Measurements from ENCODE around the gene DPH5. TPM values are rescaled to one million over a fixed set of nuclear protein-coding genes. Genes with fewer than 3 reads are reported as not detected.
A peak's percentile ranks its signal among the peaks of the same experiment; 100 is the strongest.

DPH5 gene
- total RNA-seq, 1 experiment from 2014 or later: 76.8 TPM

DNA sequence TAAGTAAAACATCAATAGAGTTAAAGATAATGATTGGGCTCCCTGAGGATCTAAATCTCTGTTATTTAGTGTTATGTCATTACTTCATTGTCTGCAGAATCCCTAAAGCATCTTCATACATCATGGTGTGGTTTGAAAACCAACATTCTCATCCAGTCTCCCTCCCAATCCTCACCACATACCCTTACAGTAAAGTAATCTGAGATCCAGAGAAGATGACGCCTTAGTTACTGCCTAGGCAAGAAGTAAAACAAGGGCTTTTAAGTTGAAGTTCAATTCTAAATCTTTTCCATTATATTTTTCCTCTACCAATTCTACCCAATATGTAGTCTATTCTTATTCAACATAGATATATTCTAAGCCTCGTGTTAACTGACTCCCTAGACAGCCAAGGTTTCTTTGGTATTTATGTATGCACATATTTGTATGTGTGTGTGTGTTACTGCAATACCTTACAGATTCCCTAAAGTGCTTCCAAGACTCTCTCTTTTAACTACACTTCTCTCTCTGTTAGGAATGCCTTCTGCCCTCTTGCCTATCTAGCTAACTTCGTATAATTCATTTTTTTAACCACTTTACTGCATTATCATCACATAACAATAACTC is 17.3 kb downstream of the DPH5 start:
- Mint-ChIP-seq H3K9me3 (ENCODE audit: unreplicated experiment) (no peaks in the 10 kb centered on the region), H3K27ac (ENCODE audit: low read depth, unreplicated experiment) (no peak overlapping the region), H3K36me3 (ENCODE audit: insufficient read depth, unreplicated experiment) (peaks cover 22% of the 10 kb centered on the region), H3K4me1 (ENCODE audit: insufficient read depth, unreplicated experiment) (peaks cover 16% of the 10 kb centered on the region), H3K4me3 (ENCODE audit: unreplicated experiment) (no peak overlapping the region), H3K27me3 (ENCODE audit: insufficient read depth, unreplicated experiment) (no peaks in the 10 kb centered on the region)
- intact Hi-C loops (cut with micrococcal nuclease): no loop called here
- ChIA-PET CTCF (no interaction called here), POLR2A (no interaction called here)
- TF ChIP-seq, protein P1, sequence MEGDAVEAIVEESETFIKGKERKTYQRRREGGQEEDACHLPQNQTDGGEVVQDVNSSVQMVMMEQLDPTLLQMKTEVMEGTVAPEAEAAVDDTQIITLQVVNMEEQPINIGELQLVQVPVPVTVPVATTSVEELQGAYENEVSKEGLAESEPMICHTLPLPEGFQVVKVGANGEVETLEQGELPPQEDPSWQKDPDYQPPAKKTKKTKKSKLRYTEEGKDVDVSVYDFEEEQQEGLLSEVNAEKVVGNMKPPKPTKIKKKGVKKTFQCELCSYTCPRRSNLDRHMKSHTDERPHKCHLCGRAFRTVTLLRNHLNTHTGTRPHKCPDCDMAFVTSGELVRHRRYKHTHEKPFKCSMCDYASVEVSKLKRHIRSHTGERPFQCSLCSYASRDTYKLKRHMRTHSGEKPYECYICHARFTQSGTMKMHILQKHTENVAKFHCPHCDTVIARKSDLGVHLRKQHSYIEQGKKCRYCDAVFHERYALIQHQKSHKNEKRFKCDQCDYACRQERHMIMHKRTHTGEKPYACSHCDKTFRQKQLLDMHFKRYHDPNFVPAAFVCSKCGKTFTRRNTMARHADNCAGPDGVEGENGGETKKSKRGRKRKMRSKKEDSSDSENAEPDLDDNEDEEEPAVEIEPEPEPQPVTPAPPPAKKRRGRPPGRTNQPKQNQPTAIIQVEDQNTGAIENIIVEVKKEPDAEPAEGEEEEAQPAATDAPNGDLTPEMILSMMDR (IDR thresholded peaks at IDR 0.05; ENCODE audit: unreplicated experiment): no peak
- BruUV-seq (replicated peaks): no TSS peak
- DNase-seq (ENCODE audit: unreplicated experiment): no peak

DNA sequence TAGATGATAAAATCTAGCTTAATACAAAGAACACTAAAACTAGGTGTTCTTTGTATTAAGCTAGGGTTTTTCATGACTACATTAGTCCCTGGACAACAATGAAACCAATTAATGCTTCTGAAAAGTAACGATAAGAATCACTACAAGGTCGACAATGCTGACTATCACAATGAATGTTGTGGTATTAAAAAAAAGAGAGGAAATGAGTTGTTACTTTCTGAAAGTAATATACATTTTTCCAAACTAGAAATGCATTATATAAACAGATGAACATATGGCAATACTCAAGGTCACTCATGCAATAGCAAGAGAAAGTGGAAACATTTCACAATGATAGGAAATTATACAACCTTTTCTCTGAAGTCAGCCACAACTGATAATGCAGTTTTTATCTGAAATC is 19.0 kb downstream of the DPH5 start:
- H3K27ac Mint-ChIP-seq (ENCODE audit: low read depth, unreplicated experiment): no peak overlapping the region
- TF ChIP-seq, protein P1 (IDR thresholded peaks at IDR 0.05; ENCODE audit: unreplicated experiment): no peak
- peaks cover 31% of the 10 kb centered on the region for H3K4me1 Mint-ChIP-seq (ENCODE audit: insufficient read depth, unreplicated experiment)
- CTCF ChIA-PET: interaction anchor here (0.7 kb wide), 1 partner anchor 57 kb away, joined by 3 read pairs; no protein-coding TSS in a partner anchor
- POLR2A ChIA-PET: no interaction called here
- intact Hi-C loops (cut with micrococcal nuclease): no loop called here
- H3K9me3 Mint-ChIP-seq (ENCODE audit: unreplicated experiment): no peaks in the 10 kb centered on the region
- H3K4me3 Mint-ChIP-seq (ENCODE audit: unreplicated experiment): no peak overlapping the region
- no peak for DNase-seq (ENCODE audit: unreplicated experiment)
- H3K27me3 Mint-ChIP-seq (ENCODE audit: insufficient read depth, unreplicated experiment): no peaks in the 10 kb centered on the region
- H3K36me3 Mint-ChIP-seq (ENCODE audit: insufficient read depth, unreplicated experiment): peaks cover 16% of the 10 kb centered on the region
- BruUV-seq (replicated peaks): no TSS peak

DNA sequence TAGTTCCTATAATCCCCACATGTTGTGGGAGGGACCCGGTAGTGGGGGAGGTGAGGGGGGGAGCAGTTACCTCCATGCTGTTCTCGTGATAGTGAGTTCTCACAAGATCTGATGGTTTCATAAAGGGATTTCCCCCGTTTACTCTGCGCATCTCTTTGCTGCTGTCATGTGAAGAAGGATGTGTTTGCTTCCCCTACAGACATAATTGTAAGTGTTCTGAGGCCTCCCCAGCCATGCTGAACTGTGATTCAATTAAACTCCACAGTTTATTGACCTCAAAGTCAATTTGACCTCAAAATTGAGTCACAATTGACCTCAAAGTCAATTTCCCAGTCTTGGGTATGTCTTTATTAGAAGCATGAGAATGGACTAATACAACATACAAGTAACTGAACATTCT is 19.7 kb downstream of the DPH5 start:
- DNase-seq (ENCODE audit: unreplicated experiment): no peak
- H3K36me3 Mint-ChIP-seq (ENCODE audit: insufficient read depth, unreplicated experiment): peaks cover 11% of the 10 kb centered on the region
- H3K9me3 Mint-ChIP-seq (ENCODE audit: unreplicated experiment): no peaks in the 10 kb centered on the region
- TF ChIP-seq, protein P1 (IDR thresholded peaks at IDR 0.05; ENCODE audit: unreplicated experiment): no peak
- no peak overlapping the region for H3K4me3 Mint-ChIP-seq (ENCODE audit: unreplicated experiment)
- ChIA-PET CTCF (interaction anchor here (0.7 kb wide), 1 partner anchor 57 kb away, joined by 3 read pairs; no protein-coding TSS in a partner anchor), POLR2A (interaction anchor here (2.1 to 3.7 kb wide), 4 partner anchors 16 to 21 kb away, joined by 7 to 25 read pairs (median 11); partner anchors contain the start of gene DPH5)
- peak overlapping the region; percentile 2 for H3K27ac Mint-ChIP-seq (ENCODE audit: low read depth, unreplicated experiment)
- peaks cover 31% of the 10 kb centered on the region for H3K4me1 Mint-ChIP-seq (ENCODE audit: insufficient read depth, unreplicated experiment)
- BruUV-seq (replicated peaks): no TSS peak
- intact Hi-C loops (cut with micrococcal nuclease): no loop called here
- no peaks in the 10 kb centered on the region for H3K27me3 Mint-ChIP-seq (ENCODE audit: insufficient read depth, unreplicated experiment)

DNA sequence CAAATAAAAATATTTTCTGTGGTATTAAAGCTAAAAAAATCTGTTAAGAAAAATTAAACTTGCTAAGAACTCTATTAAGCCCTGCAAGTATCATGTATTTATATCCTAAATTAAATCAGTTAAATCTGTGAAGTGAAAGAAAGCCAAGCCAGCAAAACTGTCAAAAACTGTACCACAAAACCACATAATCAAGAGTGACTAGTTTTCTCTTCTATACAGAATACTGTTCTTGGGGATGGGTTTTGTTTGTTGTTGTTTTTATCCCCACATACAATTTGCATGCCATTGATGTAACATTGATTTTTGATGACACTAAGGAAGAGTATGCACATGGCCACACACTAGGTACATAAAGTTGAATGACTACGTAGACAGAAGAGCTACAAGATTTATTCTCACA is 20.4 kb downstream of the DPH5 start:
- no TSS peak for BruUV-seq (replicated peaks)
- TF ChIP-seq, protein P1 (IDR thresholded peaks at IDR 0.05; ENCODE audit: unreplicated experiment): no peak
- Mint-ChIP-seq H3K4me3 (ENCODE audit: unreplicated experiment) (peak overlapping the region; percentile 5), H3K27me3 (ENCODE audit: insufficient read depth, unreplicated experiment) (no peaks in the 10 kb centered on the region), H3K9me3 (ENCODE audit: unreplicated experiment) (no peaks in the 10 kb centered on the region), H3K4me1 (ENCODE audit: insufficient read depth, unreplicated experiment) (peaks cover 31% of the 10 kb centered on the region), H3K27ac (ENCODE audit: low read depth, unreplicated experiment) (peak overlapping the region; percentile 31), H3K36me3 (ENCODE audit: insufficient read depth, unreplicated experiment) (peaks cover 13% of the 10 kb centered on the region)
- no peak for DNase-seq (ENCODE audit: unreplicated experiment)
- CTCF ChIA-PET: interaction anchor here (0.7 to 1.1 kb wide), 3 partner anchors 110 to 283 kb away, joined by 3 to 4 read pairs (median 3); no protein-coding TSS in a partner anchor
- intact Hi-C loops (cut with micrococcal nuclease): no loop called here
- POLR2A ChIA-PET: interaction anchor here (0.6 to 3.8 kb wide), 13 partner anchors 8 to 752 kb away, joined by 3 to 30 read pairs (median 6); partner anchors contain the start of genes DPH5 and SLC30A7

All from MCF 10A (cell line).